Thoracic aorta (tissue), 2 donors: ENCODE data around the gene VWA3A. TPM values are rescaled to one million over a fixed set of nuclear protein-coding genes. Genes with fewer than 3 reads are reported as not detected.

Experiments used
- ATAC-seq: fragments of 150-250 bp; one replicate; pipeline ENCODE4 v1.8.0; 2017; ENCODE audit warnings: low read depth; ENCODE audit not compliant: insufficient number of reproducible peaks, low FRiP score
- DNase-seq: peaks from one replicate; pipeline ENCODE4 v3.0.0-alpha.2; 2020; ENCODE audit warnings: low spot score
- H3K27ac ChIP-seq, 2 donors: fragments of 200-600 bp; sonication (generic); 1 replicate in 1 of 2; 2 replicates in 1 of 2; pipeline ENCODE4 v1.5.1; 2016; ENCODE audit warnings: mild to moderate bottlenecking in 2 of 2, moderate library complexity in 2 of 2
- H3K27me3 ChIP-seq: fragments of 200-600 bp; sonication (generic); replicated peaks from 2 replicates; pipeline ENCODE4 v1.6.0; 2016; ENCODE audit warnings: mild to moderate bottlenecking; ENCODE audit not compliant: insufficient read depth
- H3K36me3 ChIP-seq: fragments of 200-600 bp; sonication (generic); one replicate; pipeline ENCODE4 v1.5.1; 2016
- H3K4me1 ChIP-seq, 2 donors: fragments of 200-600 bp; sonication (generic); 1 replicate in 1 of 2; 2 replicates in 1 of 2; pipeline versions ENCODE4 v1.5.1 to v1.6.0; 2016; ENCODE audit warnings: low read depth in 2 of 2, mild to moderate bottlenecking in 1 of 2; ENCODE audit not compliant: control insufficient read depth in 1 of 2
- H3K4me3 ChIP-seq: fragments of 200-600 bp; sonication (generic); 2 replicates; pipeline ENCODE4 v1.5.1; 2016; ENCODE audit warnings: mild to moderate bottlenecking
- H3K9me3 ChIP-seq: fragments of 200-600 bp; sonication (generic); 2 replicates; pipeline ENCODE4 v1.5.1; 2016
- total RNA-seq, 2 donors: library from RNA; depleted of rRNA; stranded (reverse); fragments of >200 nt; gene quantifications; one replicate each; pipeline versions ENCODE4 v1.1.0 to v1.2.3, GENCODE V29; 2016
- TF ChIP-seq, protein P1 (sequence below): fragments of 200-600 bp; sonication (generic); IDR thresholded peaks from one replicate; pipeline ENCODE4 v1.5.1; 2019; ENCODE audit warnings: antibody characterized with exemption

Gene VWA3A
- total RNA-seq, 2 donors from 2014 or later, result 2.3 TPM; not detected in 1

DNA sequence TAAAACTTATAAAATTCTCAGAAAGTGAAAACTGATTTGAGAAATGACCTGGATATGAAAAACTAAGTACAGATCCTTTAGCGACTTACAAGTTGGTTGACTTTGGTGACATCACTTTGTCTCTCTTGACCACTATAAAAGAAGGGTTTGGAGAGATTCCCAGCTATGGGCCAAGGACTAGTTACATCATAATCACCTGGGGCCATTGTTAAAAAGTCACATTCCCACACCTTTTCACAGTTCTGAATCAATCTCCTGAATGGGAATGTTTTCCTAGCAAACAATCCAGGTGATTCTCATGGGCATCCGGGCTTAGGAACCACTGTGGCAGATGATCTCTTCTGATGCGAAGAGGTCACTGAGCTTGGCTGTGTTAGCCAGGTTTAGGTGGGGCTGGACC, 620 bp upstream of the VWA3A start:
- TF ChIP-seq, protein P1, sequence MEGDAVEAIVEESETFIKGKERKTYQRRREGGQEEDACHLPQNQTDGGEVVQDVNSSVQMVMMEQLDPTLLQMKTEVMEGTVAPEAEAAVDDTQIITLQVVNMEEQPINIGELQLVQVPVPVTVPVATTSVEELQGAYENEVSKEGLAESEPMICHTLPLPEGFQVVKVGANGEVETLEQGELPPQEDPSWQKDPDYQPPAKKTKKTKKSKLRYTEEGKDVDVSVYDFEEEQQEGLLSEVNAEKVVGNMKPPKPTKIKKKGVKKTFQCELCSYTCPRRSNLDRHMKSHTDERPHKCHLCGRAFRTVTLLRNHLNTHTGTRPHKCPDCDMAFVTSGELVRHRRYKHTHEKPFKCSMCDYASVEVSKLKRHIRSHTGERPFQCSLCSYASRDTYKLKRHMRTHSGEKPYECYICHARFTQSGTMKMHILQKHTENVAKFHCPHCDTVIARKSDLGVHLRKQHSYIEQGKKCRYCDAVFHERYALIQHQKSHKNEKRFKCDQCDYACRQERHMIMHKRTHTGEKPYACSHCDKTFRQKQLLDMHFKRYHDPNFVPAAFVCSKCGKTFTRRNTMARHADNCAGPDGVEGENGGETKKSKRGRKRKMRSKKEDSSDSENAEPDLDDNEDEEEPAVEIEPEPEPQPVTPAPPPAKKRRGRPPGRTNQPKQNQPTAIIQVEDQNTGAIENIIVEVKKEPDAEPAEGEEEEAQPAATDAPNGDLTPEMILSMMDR, result no peak
- H3K9me3 ChIP-seq, result no peaks in the 10 kb centered on the region
- H3K4me3 ChIP-seq, result no peak overlapping the region
- no peaks in the 10 kb centered on the region for H3K27me3 ChIP-seq
- ATAC-seq, result no peak
- H3K27ac ChIP-seq, result no peak overlapping the region
- no peak for DNase-seq
- no peaks in the 10 kb centered on the region for H3K4me1 ChIP-seq
- no peaks in the 10 kb centered on the region for H3K36me3 ChIP-seq

DNA sequence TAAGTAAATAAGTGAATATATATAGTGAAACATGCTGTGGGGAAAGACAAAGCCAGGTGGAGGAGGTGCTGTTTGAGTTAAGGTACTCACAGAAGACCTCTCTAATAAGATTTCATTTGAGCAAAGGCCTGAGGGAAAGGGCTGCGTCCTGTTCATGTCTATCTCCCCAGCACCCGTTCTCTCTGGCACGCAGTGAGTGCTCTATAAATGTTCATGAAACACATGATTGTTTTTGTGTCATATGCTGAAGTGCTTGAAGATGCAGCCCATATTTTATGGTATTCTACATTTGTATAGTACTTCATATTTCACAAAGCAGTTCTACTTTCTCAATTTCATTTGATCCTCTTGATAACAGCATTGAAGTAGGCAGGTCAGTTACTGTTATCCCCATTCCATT, 990 bp downstream of the VWA3A start:
- no peaks in the 10 kb centered on the region for H3K27me3 ChIP-seq
- H3K9me3 ChIP-seq, result no peaks in the 10 kb centered on the region
- DNase-seq (no peak), ATAC-seq (no peak)
- TF ChIP-seq, protein P1, result no peak
- no peak overlapping the region for H3K27ac ChIP-seq
- no peak overlapping the region for H3K4me3 ChIP-seq
- no peaks in the 10 kb centered on the region for H3K4me1 ChIP-seq
- no peaks in the 10 kb centered on the region for H3K36me3 ChIP-seq

DNA sequence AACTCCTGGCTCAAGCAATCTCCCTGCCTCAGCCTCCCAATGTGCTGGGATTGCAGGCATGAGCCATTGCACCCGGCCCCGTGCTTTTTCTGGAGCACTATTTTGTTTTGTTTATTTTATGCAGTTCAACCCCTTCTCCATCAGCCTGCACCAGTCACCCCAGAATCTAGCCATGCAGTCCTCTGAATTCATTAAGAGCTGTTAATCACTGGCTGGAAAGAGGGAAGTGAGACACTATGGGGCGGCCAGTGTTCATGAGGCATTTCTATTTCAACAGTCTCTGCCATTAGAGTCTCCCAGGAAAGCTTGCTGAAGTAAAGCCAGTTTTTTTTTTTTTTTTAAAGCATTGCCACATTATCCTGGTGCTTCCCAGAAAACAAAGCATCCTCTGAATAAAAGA, 1.7 kb downstream of the VWA3A start:
- TF ChIP-seq, protein P1, result no peak
- DNase-seq (no peak), ATAC-seq (no peak)
- Histone ChIP-seq H3K36me3 (no peaks in the 10 kb centered on the region), H3K4me3 (no peak overlapping the region), H3K4me1 (no peaks in the 10 kb centered on the region), H3K9me3 (no peaks in the 10 kb centered on the region), H3K27ac (no peak overlapping the region), H3K27me3 (no peaks in the 10 kb centered on the region)

DNA sequence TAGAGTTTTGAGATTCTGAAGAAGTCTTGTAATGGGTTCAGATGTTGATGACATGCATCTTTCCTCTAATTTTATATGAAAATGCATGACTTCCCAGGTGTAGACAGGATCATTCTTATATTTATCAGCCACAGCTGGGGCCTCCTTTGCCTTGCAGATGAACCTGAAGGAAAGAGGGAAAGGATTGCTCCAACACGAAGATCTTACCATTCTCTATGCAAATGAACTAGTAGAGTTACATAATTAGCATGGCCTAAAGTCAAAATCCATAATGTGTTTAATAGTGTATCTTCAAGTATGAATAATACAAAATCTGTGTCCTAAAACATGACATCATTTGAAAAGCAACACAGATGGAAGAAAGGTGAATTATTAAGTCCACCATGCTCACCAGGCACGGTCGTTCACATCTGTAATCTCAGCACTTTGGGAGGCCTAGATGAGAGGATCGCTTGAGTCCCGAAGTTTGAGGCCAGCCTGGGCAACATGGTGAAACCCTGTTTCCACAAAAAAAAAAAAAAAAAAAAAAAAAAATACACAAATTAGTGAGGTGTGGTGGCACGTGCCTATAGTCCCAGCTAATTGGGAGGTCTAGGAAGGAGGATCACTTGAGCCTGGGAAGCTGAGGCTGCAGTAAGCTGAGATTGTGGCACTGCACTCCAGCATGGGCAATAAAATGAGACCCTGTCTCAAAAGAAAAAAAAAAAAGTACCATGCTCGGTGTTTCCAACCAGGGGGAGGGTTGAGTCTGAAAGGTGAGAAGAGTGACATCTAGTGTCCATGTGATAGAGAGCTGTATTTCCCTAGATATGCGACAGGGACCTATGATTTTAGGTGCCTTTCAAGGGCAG, 6.3 kb downstream of the VWA3A start:
- Histone ChIP-seq H3K9me3 (no peaks in the 10 kb centered on the region), H3K4me3 (no peak overlapping the region), H3K27ac (no peak overlapping the region), H3K36me3 (no peaks in the 10 kb centered on the region), H3K27me3 (no peaks in the 10 kb centered on the region), H3K4me1 (no peaks in the 10 kb centered on the region)
- ATAC-seq, result no peak
- no peak for DNase-seq
- TF ChIP-seq, protein P1, result peak; percentile 27

DNA sequence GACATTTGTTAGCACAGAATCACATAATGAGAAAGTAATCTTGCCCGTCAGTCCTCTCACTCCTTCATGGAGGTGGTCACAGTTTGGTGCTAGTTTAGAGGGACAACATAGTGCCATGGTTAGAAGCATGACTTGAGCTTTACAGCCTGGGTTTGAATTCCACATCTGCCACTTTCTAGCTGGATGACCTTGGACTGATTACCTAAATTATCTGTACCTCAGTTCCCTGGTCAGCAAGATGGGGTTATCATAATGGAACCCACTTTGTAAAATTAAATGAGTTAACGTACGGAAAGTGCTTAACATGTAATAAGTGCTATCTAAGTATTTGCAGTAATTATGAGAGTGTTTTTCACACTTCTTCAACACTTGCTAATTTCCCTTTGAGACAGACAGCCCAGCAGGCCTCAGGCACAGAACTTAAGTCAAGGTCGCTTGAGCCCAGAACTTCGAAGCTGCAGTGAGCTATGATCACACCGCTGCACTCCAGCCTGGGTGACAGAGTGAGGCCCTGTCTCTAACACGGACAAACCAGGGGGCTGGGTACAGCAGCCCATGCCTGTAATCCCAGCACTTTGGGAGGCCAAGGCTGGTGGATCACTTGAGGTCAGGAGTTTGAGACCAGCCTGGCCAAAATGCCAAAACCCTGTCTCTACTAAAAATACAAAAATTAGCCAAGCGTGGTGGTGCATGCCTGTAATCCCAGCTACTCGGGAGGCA, 7.1 kb downstream of the VWA3A start:
- Histone ChIP-seq H3K4me1 (no peaks in the 10 kb centered on the region), H3K27me3 (no peaks in the 10 kb centered on the region), H3K4me3 (no peak overlapping the region), H3K27ac (no peak overlapping the region), H3K9me3 (no peaks in the 10 kb centered on the region), H3K36me3 (no peaks in the 10 kb centered on the region)
- ATAC-seq, result no peak
- TF ChIP-seq, protein P1, result no peak
- no peak for DNase-seq
